B cell (primary cell): ENCODE results near the gene LRSAM1. TPM values are rescaled to one million over a fixed set of nuclear protein-coding genes. Genes with fewer than 3 reads are reported as not detected.

ENCODE experiments used
- ATAC-seq: fragments of 200-7000 bp; cut with Tn5 transposase; one replicate; pipeline ENCODE4 v1.10.0; 2021; ENCODE audit warnings: low read depth, mild to moderate bottlenecking, moderate number of reproducible peaks, moderate library complexity
- CTCF ChIA-PET: fragments of 350-600 bp; sonication (Branson Sonifier 250); formaldehyde crosslinking; loops from one replicate; lab custom pipeline; 2021; ENCODE audit warnings: antibody characterized with exemption, inconsistent platforms; lab: Charles Lee
- POLR2A ChIA-PET: fragments of 350-600 bp; sonication (Branson Sonifier 250); formaldehyde crosslinking; loops from one replicate; lab custom pipeline; 2021; ENCODE audit warnings: antibody characterized with exemption; lab: Charles Lee
- DNase-seq: peaks from one replicate; pipeline ENCODE4 v3.0.0; 2013
- H2AFZ ChIP-seq: 2 replicates; pipeline ENCODE4 v1.6.1; 2012; ENCODE audit warnings: mild to moderate bottlenecking, low read depth, low read length; ENCODE audit not compliant: insufficient read depth, poor library complexity, severe bottlenecking
- H3K27ac ChIP-seq, 2 donors: 1 replicate in 1 of 2; 2 replicates in 1 of 2; pipeline ENCODE4 v1.5.1; 2012 to 2013; ENCODE audit warnings: low read length in 2 of 2, mild to moderate bottlenecking in 2 of 2, moderate library complexity in 1 of 2
- H3K27me3 ChIP-seq, 4 experiments: fragments of 200-600 bp in 1 of 4; sonication (generic) in 1 of 4; replicated peaks in 1 of 4; 1 replicate in 2 of 4; 2 replicates in 2 of 4; pipeline versions ENCODE4 v1.6.1 to v1.7.0; 2013 to 2016; ENCODE audit warnings: low read length in 3 of 4, mild to moderate bottlenecking in 2 of 4, mixed read lengths in 1 of 4, moderate library complexity in 1 of 4; ENCODE audit not compliant: insufficient read depth in 4 of 4, control insufficient read depth in 3 of 4; ENCODE audit errors: control extremely low read depth in 1 of 4
- H3K36me3 ChIP-seq, 2 experiments: replicated peaks in 1 of 2; 1 replicate in 1 of 2; 2 replicates in 1 of 2; pipeline versions ENCODE4 v1.6.1 to v1.7.1; 2013; ENCODE audit warnings: low read length in 1 of 2; ENCODE audit not compliant: insufficient read depth in 2 of 2, control insufficient read depth in 1 of 2; ENCODE audit errors: control extremely low read depth in 1 of 2, extremely low read depth in 1 of 2
- H3K4me1 ChIP-seq, 2 donors: fragments of 200-600 bp in 1 of 2; sonication (generic) in 1 of 2; 1 replicate in 1 of 2; 2 replicates in 1 of 2; pipeline versions ENCODE4 v1.5.1 to v1.6.1; 2013 to 2017; ENCODE audit warnings: low read length in 2 of 2; ENCODE audit not compliant: control insufficient read depth in 2 of 2, insufficient read depth in 2 of 2
- H3K4me2 ChIP-seq: replicated peaks from 2 replicates; pipeline ENCODE3; 2012; ENCODE audit warnings: mild to moderate bottlenecking, low read depth, low read length; ENCODE audit not compliant: poor library complexity, severe bottlenecking
- H3K4me3 ChIP-seq, 5 experiments: fragments of 200-600 bp in 1 of 5; sonication (generic) in 1 of 5; 1 replicate in 3 of 5; 2 replicates in 2 of 5; pipeline versions ENCODE4 v1.5.1 to v1.7.0; 2011 to 2016; ENCODE audit warnings: low read length in 4 of 5, mild to moderate bottlenecking in 4 of 5, low read depth in 2 of 5, control low read depth in 1 of 5, moderate library complexity in 1 of 5; ENCODE audit not compliant: insufficient read depth in 1 of 5; ENCODE audit errors: control extremely low read depth in 1 of 5, extremely low read depth in 1 of 5
- H3K79me2 ChIP-seq: fragments of 200-600 bp; sonication (generic); one replicate; pipeline ENCODE4 v1.6.0; 2016; ENCODE audit warnings: low read length; ENCODE audit not compliant: control insufficient read depth, insufficient read depth
- H3K9ac ChIP-seq: fragments of 200-600 bp; sonication (generic); 2 replicates; pipeline ENCODE4 v1.6.1; 2017; ENCODE audit warnings: mild to moderate bottlenecking, low read length, moderate library complexity
- H3K9me3 ChIP-seq, 3 donors: one replicate each; pipeline versions ENCODE4 v1.6.1 to v1.7.1; 2013; ENCODE audit warnings: low read length in 2 of 3; ENCODE audit not compliant: control insufficient read depth in 2 of 3, insufficient read depth in 1 of 3; ENCODE audit errors: control extremely low read depth in 1 of 3
- H4K20me1 ChIP-seq: 2 replicates; pipeline ENCODE4 v1.6.0; 2012; ENCODE audit warnings: mild to moderate bottlenecking, low read length; ENCODE audit not compliant: insufficient read depth, control insufficient read depth, poor library complexity, severe bottlenecking
- H3K27ac Mint-ChIP-seq: one replicate; pipeline ENCODE4 v1.8.0; 2021; ENCODE audit warnings: mixed read lengths
- H3K27me3 Mint-ChIP-seq: one replicate; pipeline ENCODE4 v1.8.0; 2021; ENCODE audit warnings: mixed read lengths
- H3K4me1 Mint-ChIP-seq: one replicate; pipeline ENCODE4 v1.8.0; 2021; ENCODE audit warnings: mixed read lengths
- H3K4me3 Mint-ChIP-seq: one replicate; pipeline ENCODE4 v1.8.0; 2021; ENCODE audit warnings: mixed read lengths
- H3K9me3 Mint-ChIP-seq: one replicate; pipeline ENCODE4 v1.8.0; 2022; ENCODE audit warnings: mixed read lengths; ENCODE audit not compliant: insufficient read depth
- CTCF ChIP-seq: fragments of 200-600 bp; IDR thresholded peaks from one replicate; pipeline ENCODE4 v1.8.0; 2022; ENCODE audit warnings: antibody characterized with exemption, mild to moderate bottlenecking
- EZH2 ChIP-seq: IDR thresholded peaks from 2 replicates; pipeline ENCODE4 v1.6.1; 2012; ENCODE audit warnings: borderline replicate concordance, low read depth, mild to moderate bottlenecking, moderate library complexity, low read length; ENCODE audit not compliant: insufficient read depth, poor library complexity, severe bottlenecking
- WGBS: methylation state at CpG from one replicate; pipeline ENCODE4 v1.1.5; 2013; ENCODE audit warnings: missing lambda C conversion rate; ENCODE audit not compliant: insufficient coverage; 5-methylcytosine and 5-hydroxymethylcytosine counted together
- intact Hi-C: fragments of 100-400 bp; cut with micrococcal nuclease; formaldehyde crosslinking; loops from one replicate; pipeline ENCODE4 v1.10.0; 2022
- polyA plus RNA-seq: library from polyadenylated mRNA; depleted of rRNA; stranded (reverse); fragments of >200 nt; gene quantifications from 2 replicates; pipeline ENCODE4 v1.2.3, GENCODE V29; 2012
- total RNA-seq, 2 donors: library from RNA; stranded (reverse); fragments of 120-200 nt in 1 of 2; gene quantifications; 1 replicate in 1 of 2; 2 replicates in 1 of 2; pipeline versions ENCODE4 v1.2.3 to v1.2.4, GENCODE V29; 2013 to 2022

Gene LRSAM1
- total and polyA plus RNA-seq, 2 donors (not counting 1 experiment from before 2014, with no cell fraction given) = 30.6 to 39.8 TPM

- Mint-ChIP-seq H3K9me3 (no peaks in the 10 kb centered on the region), H3K4me3 (no peak overlapping the region), H3K4me1 (no peaks in the 10 kb centered on the region), H3K27me3 (no peaks in the 10 kb centered on the region), H3K27ac (no peak overlapping the region)
- Histone ChIP-seq H3K4me2 (no peak overlapping the region), H3K9me3 (no peaks in the 10 kb centered on the region), H3K36me3 (no peaks in the 10 kb centered on the region), H3K79me2 (no peaks in the 10 kb centered on the region), H3K27me3 (no peaks in the 10 kb centered on the region), H4K20me1 (no peaks in the 10 kb centered on the region), H2AFZ (no peak overlapping the region), H3K27ac (no peak overlapping the region), H3K4me1 (no peaks in the 10 kb centered on the region), H3K9ac (no peak overlapping the region), H3K4me3 (no peak overlapping the region)
- DNase-seq = no peak
- TF ChIP-seq CTCF = no peak
- no peak for TF ChIP-seq EZH2
- 92% methylated on average over 13 of the region's 13 CpGs for WGBS
- no peak for ATAC-seq
- POLR2A ChIA-PET = no interaction called here
- intact Hi-C loops = no loop called here
- CTCF ChIA-PET = interaction anchor here (1.3 kb wide), 1 partner anchor 16 kb away, joined by 4 read pairs; no protein-coding TSS in a partner anchor
Observed at GRCh38 chr9:127509261-127509954, 58.1 kb downstream of the LRSAM1 start.

GRCh38 chr9:127509955-127510299 lies 58.6 kb downstream of the LRSAM1 start:
- Histone ChIP-seq H3K27me3 (no peaks in the 10 kb centered on the region), H3K9me3 (no peaks in the 10 kb centered on the region), H3K4me1 (no peaks in the 10 kb centered on the region), H3K9ac (no peak overlapping the region), H3K4me3 (no peak overlapping the region), H2AFZ (no peak overlapping the region), H3K79me2 (no peaks in the 10 kb centered on the region), H3K27ac (no peak overlapping the region), H3K36me3 (no peaks in the 10 kb centered on the region), H4K20me1 (no peaks in the 10 kb centered on the region), H3K4me2 (no peak overlapping the region)
- no peak for TF ChIP-seq CTCF
- no peak for TF ChIP-seq EZH2
- no peak for DNase-seq
- Mint-ChIP-seq H3K27ac (no peak overlapping the region), H3K4me1 (no peaks in the 10 kb centered on the region), H3K4me3 (no peak overlapping the region), H3K9me3 (no peaks in the 10 kb centered on the region), H3K27me3 (no peaks in the 10 kb centered on the region)
- no peak for ATAC-seq
- 90% methylated on average over 15 of the region's 15 CpGs for WGBS
- POLR2A ChIA-PET = no interaction called here
- intact Hi-C loops = no loop called here
- CTCF ChIA-PET = interaction anchor here (1.3 kb wide), 1 partner anchor 16 kb away, joined by 4 read pairs; no protein-coding TSS in a partner anchor
